ENCODE results near the gene DLG2. TPM values are rescaled to one million over a fixed set of nuclear protein-coding genes. Genes with fewer than 3 reads are reported as not detected.

The DLG2 gene
- total RNA-seq, 1 experiment from 2014 or later: 0.72 TPM

GRCh38 chr11:83689144-83689780 is 1937.9 kb downstream of the DLG2 start:
- no peak for DNase-seq (ENCODE audit: low spot score)

GRCh38 chr11:83687787-83688186 is 1939.4 kb downstream of the DLG2 start:
- DNase-seq (ENCODE audit: low spot score): no peak

- DNase-seq (ENCODE audit: low spot score): no peak
Observed at GRCh38 chr11:83685730-83686129, 1941.4 kb downstream of the DLG2 start.

GRCh38 chr11:83684071-83684470 is 1943.1 kb downstream of the DLG2 start:
- no peak for DNase-seq (ENCODE audit: low spot score)

- no peak for DNase-seq (ENCODE audit: low spot score)
Observed at GRCh38 chr11:83682611-83682973, 1944.6 kb downstream of the DLG2 start.

DNA sequence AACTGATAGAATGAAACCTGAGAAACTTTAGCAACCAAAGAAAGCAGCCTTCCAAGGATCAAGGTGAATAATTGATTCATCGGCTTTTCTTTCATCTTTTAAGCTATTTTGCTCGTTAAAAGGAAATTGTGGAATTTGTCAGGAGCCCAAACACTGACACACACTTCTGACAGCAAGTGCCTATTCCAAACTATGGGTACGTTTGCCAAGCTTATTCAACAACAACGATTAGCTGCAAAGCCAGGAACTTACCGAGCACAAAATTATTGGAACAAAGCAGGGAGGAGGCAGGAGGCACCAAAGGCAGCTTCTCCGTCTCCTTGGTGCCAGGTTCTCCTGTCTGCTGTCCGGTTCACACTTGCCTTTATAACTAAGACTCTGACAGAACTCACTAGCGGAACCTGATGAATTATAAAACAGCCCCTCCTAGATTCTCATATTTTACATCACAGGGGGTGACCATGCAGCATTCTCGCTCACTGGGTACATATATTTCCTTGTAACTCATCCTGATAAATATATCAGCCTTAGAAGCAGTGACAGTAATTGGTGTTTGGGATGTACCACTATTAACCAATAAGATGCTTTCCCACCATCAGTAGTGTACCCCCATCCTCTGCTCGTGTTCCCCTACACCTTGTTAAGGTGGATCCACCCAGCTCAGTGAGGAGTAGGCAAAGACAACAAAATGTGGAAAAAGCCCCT is 1945.1 kb downstream of the DLG2 start:
- no peak for DNase-seq (ENCODE audit: low spot score)

DNA sequence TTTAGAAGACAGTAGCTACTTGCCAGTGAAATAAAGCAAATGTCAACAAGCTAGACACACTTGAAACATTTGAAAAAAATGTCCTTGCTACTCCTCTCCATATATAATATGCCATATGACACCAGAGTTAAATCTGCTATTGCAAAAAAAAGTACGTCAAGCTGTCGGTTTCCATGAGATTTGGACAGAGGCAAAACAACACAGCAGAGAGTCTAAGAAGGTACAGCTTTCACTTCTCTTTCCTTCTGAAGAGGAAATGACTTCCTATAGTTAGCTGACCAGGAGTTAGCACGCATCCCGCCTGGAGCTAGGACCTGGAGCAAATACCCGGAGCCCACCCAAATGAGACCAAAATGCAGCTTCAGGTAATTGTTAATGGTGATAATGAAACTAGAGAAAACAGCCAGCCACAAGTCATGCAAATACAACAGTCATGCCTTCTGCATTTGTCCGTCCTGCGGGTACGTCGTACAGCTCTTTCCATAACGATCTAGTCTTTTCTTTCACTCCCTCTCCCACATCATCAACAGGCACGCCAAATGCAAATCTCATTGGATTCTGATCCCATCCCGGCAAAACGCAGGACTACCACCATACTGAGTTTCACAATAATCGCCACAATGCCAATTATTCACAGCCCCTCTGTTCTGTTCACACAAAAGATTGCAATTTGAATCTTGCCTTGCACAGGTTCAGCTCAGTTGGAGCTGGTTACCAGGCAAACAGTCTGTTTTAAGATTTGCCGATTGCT is 1945.9 kb downstream of the DLG2 start:
- DNase-seq (ENCODE audit: low spot score): no peak

DNA sequence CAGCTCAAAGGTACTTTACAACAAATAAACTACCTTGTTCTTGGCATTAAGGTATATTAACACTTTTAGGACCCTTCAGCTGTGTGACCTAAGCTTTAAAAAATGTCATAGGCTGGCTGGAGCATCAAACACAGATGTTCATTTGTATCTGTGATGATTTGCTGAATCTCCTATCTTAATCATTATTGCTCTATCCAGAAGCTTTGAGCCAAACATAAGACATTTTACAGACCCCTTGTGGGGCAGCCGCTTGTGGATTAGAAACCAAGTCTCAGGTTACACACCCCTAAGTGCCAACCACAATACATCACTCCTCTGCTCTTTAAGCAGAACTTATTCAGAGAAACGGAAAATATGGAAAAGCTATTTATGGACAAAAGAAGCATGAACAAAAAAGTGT is 1946.8 kb downstream of the DLG2 start:
- DNase-seq (ENCODE audit: low spot score): no peak

DNA sequence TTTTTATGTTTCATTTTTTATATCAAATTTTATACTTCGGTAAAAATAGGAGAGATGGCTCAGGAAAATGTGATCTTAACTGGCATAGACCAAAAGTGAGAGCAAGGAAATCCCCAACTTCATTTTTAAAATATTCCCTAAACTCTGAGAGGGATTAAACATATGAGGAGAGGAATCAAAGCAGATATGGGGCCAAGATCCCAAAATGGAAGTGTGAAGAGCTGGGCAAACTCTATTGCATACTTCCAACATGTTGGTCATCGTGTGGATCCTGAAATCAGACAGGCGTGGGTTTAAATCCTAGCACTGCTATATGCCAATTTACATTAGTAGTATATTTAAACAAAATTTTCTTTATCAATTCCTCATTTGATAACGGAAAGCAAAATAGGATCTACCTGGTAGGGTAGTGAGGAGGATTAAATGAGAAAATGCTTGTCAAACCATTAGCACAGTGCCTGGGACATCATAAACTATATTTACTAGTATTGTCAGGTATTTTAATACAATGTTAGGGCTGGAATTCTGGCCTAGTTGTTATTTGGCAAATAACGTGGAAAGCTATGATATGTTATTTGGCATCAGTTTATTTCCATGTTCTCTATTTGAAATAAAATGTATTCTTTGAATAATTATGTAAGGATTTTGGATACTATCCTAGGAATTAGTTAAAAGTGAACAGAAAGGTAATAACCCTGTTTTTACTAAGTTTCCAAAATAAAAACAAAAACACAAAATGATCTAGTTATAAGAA is 1948.1 kb downstream of the DLG2 start:
- no peak for DNase-seq (ENCODE audit: low spot score)

DNA sequence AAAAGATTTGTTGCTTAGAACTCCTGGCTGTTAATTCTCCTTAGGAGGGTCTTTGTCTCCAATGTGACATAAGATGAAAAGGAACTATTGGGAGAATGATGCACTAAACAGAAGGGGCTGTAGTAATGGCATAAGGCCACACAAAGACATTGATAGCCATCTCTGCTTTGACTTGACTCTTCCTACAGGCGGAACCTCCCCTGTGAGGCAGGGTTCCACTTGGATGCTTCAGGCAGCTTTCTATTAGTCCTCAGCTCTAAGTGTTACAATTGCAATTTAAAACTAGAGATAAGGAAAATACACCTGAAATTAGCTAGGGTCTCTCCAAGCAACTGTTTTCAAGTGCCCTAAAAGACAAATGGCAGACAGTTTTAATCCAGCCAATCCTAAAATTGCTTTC is 1949.4 kb downstream of the DLG2 start:
- no peak for DNase-seq (ENCODE audit: low spot score)

GRCh38 chr11:83676056-83676601 is 1951.0 kb downstream of the DLG2 start:
- DNase-seq (ENCODE audit: low spot score): no peak

DNA sequence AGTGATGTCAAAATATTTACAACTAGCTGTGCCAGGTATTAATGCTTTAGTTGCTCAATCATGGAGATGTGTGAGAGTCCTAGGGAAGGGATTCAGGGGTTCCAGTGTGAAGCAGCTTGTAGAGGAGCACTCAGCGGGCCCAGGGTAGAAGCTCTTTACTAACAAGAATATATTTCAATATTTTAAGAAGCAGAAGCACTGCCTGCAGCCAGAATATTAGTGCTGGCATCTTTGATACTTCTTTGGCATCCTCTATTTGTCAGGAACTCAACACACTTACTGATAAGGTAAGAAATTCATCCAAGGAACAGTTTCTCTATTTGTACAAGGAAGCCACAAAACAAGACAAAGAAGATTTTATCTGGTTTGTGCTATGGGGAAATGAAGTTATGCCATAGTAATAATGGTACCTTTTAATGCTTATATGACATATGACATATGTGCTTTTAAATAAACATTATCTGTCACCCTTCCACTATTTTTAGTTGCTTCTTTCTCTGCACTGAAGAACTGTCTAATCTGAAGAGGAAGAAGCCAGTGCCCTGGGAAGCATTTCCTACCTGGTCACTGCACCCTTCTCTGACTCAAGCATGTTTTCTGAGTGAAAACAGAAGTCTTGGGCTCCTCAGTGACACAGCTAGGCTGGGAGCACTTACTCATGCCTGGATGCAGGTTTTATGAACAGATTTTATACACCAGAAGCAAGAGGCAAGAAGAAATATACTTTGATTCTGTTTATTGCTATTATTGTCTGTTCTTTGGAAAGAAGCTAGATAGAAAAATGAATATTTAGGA is 1952.8 kb downstream of the DLG2 start:
- DNase-seq (ENCODE audit: low spot score): no peak

DNA sequence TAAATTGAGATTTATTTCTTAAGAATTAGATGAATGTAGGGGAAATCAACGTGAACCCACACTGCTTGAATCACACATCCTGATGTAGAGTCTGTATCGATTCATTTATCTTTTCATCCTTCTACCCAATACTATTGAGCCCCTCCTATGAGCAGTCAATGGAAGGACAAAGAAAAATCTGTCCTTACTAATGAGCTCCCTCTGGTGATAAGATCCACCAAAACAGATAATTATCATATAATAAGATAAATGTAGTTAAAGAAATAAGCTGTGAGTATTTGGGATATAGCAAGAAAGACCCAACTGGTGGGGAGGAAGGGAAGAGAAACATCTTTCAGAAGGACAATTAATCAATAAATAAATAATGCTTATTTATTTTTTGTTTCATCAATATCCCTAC is 1955.9 kb downstream of the DLG2 start:
- no peak for DNase-seq (ENCODE audit: low spot score)

DNA sequence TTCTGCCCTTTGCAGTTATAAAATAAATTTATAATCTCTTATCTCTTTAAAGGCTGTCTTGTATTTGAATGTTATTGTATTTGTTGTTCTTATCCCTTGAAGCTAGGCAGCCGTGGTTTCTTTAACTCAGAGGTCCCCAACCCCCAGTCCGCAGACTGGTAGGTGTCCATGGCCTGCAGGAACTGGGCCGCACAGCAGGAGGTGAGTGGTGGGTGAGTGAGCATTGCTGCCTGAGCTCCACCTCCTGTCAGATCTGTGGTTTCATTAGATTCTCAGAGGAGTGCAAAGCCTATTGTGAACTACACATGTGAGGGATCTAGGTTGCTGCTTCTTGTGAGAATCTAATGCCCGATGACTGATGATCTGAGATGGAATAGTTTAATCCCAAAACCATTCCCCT is 1961.0 kb downstream of the DLG2 start:
- DNase-seq (ENCODE audit: low spot score): peak; percentile 29

DNA sequence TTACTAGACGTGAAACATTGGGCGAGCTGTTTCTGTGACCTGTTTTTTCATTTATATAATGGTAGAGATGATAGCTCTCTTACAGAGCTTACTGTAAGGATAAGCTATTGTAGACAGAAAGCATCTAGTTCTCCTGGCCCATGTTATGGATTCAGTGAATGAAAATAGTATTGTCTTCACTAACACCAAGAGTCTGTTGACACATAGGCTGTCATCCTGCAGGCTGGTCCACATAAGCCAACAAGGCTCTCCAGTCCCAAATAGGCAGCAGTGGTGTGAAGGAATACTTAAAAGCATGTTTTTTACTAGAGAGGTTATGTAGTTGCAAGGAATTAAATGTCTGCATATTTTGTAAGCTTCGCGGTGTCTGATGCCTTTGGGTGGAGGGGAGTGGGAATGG is 1963.2 kb downstream of the DLG2 start:
- DNase-seq (ENCODE audit: low spot score): no peak

DNA sequence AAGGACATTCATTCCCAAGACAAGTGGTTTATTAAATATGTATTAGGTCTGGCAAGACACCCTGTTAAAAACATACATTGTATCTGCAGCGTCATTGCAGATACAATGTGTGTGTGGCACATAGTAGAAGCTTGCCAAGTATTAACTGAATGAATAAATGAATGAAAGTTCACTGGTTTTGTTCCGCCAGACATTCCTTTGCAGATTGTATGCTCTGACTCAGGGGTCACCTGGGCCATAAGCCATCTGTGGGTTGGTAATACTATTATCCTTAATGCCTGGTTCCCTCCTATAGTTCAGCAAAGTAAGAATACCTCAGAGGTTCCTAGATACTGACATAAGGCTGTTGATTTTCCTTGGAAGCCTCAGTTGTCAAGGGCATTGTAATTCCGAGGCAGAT is 1963.7 kb downstream of the DLG2 start:
- DNase-seq (ENCODE audit: low spot score): peak; percentile 26

GRCh38 chr11:83662494-83662893 is 1964.7 kb downstream of the DLG2 start:
- no peak for DNase-seq (ENCODE audit: low spot score)

GRCh38 chr11:83661491-83662350 is 1965.4 kb downstream of the DLG2 start:
- DNase-seq (ENCODE audit: low spot score): no peak

- DNase-seq (ENCODE audit: low spot score): no peak
Observed at GRCh38 chr11:83659466-83659865, 1967.7 kb downstream of the DLG2 start.

- peak; percentile 32 for DNase-seq (ENCODE audit: low spot score)
Observed at GRCh38 chr11:83656796-83657330, 1970.3 kb downstream of the DLG2 start.

Data from A172 (cell line).